Right cardiac atrium (tissue), 5 donors: ENCODE data around the gene UBN1. TPM values are rescaled to one million over a fixed set of nuclear protein-coding genes. Genes with fewer than 3 reads are reported as not detected.
A peak's percentile ranks its signal among the peaks of the same experiment; 100 is the strongest.

Experiments
- ATAC-seq, 2 donors: fragments of 200-7000 bp; cut with Tn5 transposase; one replicate each; pipeline versions ENCODE4 v1.8.0 to v1.9.1; 2020; ENCODE audit warnings: moderate library complexity in 2 of 2, mild to moderate bottlenecking in 1 of 2
- DNase-seq, 3 donors: peaks; one replicate each; pipeline ENCODE4 v3.0.0-alpha.2; 2020
- H3K27ac ChIP-seq: one replicate; pipeline ENCODE4 v1.5.1; 2013; ENCODE audit warnings: mild to moderate bottlenecking, low read length, control low read depth, moderate library complexity
- H3K27me3 ChIP-seq: one replicate; pipeline ENCODE4 v1.6.1; 2013; ENCODE audit not compliant: control insufficient read depth, insufficient read depth
- H3K4me1 ChIP-seq: one replicate; pipeline ENCODE4 v1.6.1; 2013; ENCODE audit warnings: low read length; ENCODE audit not compliant: control insufficient read depth, insufficient read depth
- H3K4me3 ChIP-seq: one replicate; pipeline ENCODE4 v1.5.1; 2013; ENCODE audit warnings: low read length, control low read depth
- H3K9me3 ChIP-seq: one replicate; pipeline ENCODE4 v1.6.1; 2013; ENCODE audit warnings: low read length; ENCODE audit not compliant: control insufficient read depth
- WGBS: extraction: QIAGEN DNeasy Blood & Tissue Kit; methylation state at CpG from one replicate; pipeline ENCODE4 v1.1.7; 2013; 5-methylcytosine and 5-hydroxymethylcytosine counted together
- intact Hi-C, 4 donors: fragments of 100-400 bp; cut with DNase I; formaldehyde crosslinking; loops; one replicate each; pipeline versions ENCODE4 v1.11.0 to v1.14.0; 2022 to 2023
- polyA plus RNA-seq: library from polyadenylated mRNA; stranded (reverse); fragments of 200-250 nt; gene quantifications from one replicate; pipeline ENCODE4 v1.2.3, GENCODE V29; 2013
- total RNA-seq, 4 donors: library from RNA; stranded (reverse); fragmentation: NEBNext Ultra II Directional; extraction: Animal tissue kit (Norgen Biotek cat#: 25700); gene quantifications; one replicate each; pipeline ENCODE4 v1.2.1, GENCODE V29; 2021
- donor health status: healthy with polysubstance abuse.
- donor health status: DM: no; HTN: yes; CAD: no.
- donor health status: DM: no; HTN: no; CAD: no.
- donor health status: DM: no; HTN: yes; CAD: no; lungs with severe emphysema.
- donor health status: DM: yes; HTN: yes; CAD: no.

UBN1 gene
- total and polyA plus RNA-seq, 5 donors: 16.5 to 30.4 (median 25.7) TPM

- 71% methylated on average over 7 of the region's 7 CpGs for WGBS
- no peak overlapping the region for H3K4me3 ChIP-seq
- H3K27ac ChIP-seq: no peak overlapping the region
- intact Hi-C loops: no loop called here
- no peaks in the 10 kb centered on the region for H3K4me1 ChIP-seq
- ATAC-seq (no peak), DNase-seq (no peak)
- H3K27me3 ChIP-seq: no peaks in the 10 kb centered on the region
- H3K9me3 ChIP-seq: no peaks in the 10 kb centered on the region
Observed at GRCh38 chr16:4913130-4913773, 66.0 kb downstream of the UBN1 start.

GRCh38 chr16:4913774-4914525 lies 66.7 kb downstream of the UBN1 start:
- Histone ChIP-seq H3K9me3 (no peaks in the 10 kb centered on the region), H3K4me1 (no peaks in the 10 kb centered on the region), H3K27ac (no peak overlapping the region), H3K27me3 (no peaks in the 10 kb centered on the region), H3K4me3 (no peak overlapping the region)
- ATAC-seq (no peak), DNase-seq (no peak)
- intact Hi-C loops: no loop called here
- 87% methylated on average over 15 of the region's 15 CpGs for WGBS

GRCh38 chr16:4914528-4915225 lies 67.4 kb downstream of the UBN1 start:
- DNase-seq: no peak

GRCh38 chr16:4915226-4915761 lies 68.0 kb downstream of the UBN1 start:
- H3K27ac ChIP-seq: no peak overlapping the region
- no peaks in the 10 kb centered on the region for H3K9me3 ChIP-seq
- no peak for DNase-seq
- no peak for ATAC-seq
- H3K4me3 ChIP-seq: no peak overlapping the region
- intact Hi-C loops: no loop called here
- 79% methylated on average over 11 of the region's 11 CpGs for WGBS
- H3K27me3 ChIP-seq: no peaks in the 10 kb centered on the region
- H3K4me1 ChIP-seq: no peaks in the 10 kb centered on the region

More at GRCh38 chr16:4914528-4915225, 67.4 kb downstream of the UBN1 start:
- no peaks in the 10 kb centered on the region for H3K9me3 ChIP-seq
- 88% methylated on average over 7 of the region's 7 CpGs for WGBS
- no peak overlapping the region for H3K27ac ChIP-seq
- H3K4me3 ChIP-seq: no peak overlapping the region
- intact Hi-C loops: no loop called here
- no peaks in the 10 kb centered on the region for H3K4me1 ChIP-seq
- no peak for ATAC-seq
- no peaks in the 10 kb centered on the region for H3K27me3 ChIP-seq

- Histone ChIP-seq H3K9me3 (no peaks in the 10 kb centered on the region), H3K27me3 (no peaks in the 10 kb centered on the region), H3K4me1 (no peaks in the 10 kb centered on the region), H3K27ac (no peak overlapping the region), H3K4me3 (no peak overlapping the region)
- 29% methylated on average over 4 of the region's 4 CpGs for WGBS
- no peak for ATAC-seq
- intact Hi-C loops: no loop called here
- no peak for DNase-seq
Observed at GRCh38 chr16:4917117-4917516, 69.8 kb downstream of the UBN1 start.

- no peak overlapping the region for H3K27ac ChIP-seq
- no peaks in the 10 kb centered on the region for H3K27me3 ChIP-seq
- DNase-seq (no peak), ATAC-seq (no peak)
- 50% methylated on average over 13 of the region's 13 CpGs for WGBS
- intact Hi-C loops: no loop called here
- no peaks in the 10 kb centered on the region for H3K9me3 ChIP-seq
- no peaks in the 10 kb centered on the region for H3K4me1 ChIP-seq
- no peak overlapping the region for H3K4me3 ChIP-seq
Observed at GRCh38 chr16:4918781-4919251, 71.5 kb downstream of the UBN1 start.

- Histone ChIP-seq H3K27me3 (no peaks in the 10 kb centered on the region), H3K9me3 (no peaks in the 10 kb centered on the region), H3K4me1 (no peaks in the 10 kb centered on the region), H3K4me3 (no peak overlapping the region), H3K27ac (no peak overlapping the region)
- no peak for ATAC-seq
- WGBS: 85% methylated on average over 5 of the region's 5 CpGs
- intact Hi-C loops: no loop called here
- no peak for DNase-seq
Observed at GRCh38 chr16:4920826-4921225, 73.5 kb downstream of the UBN1 start.

- Histone ChIP-seq H3K4me1 (no peaks in the 10 kb centered on the region), H3K4me3 (no peak overlapping the region), H3K9me3 (no peaks in the 10 kb centered on the region), H3K27me3 (no peaks in the 10 kb centered on the region), H3K27ac (no peak overlapping the region)
- ATAC-seq: no peak
- DNase-seq: no peak
- intact Hi-C loops: no loop called here
- WGBS: 77% methylated on average over 18 of the region's 18 CpGs
Observed at GRCh38 chr16:4922721-4923342, 75.6 kb downstream of the UBN1 start.

GRCh38 chr16:4923853-4924252 lies 76.6 kb downstream of the UBN1 start:
- Histone ChIP-seq H3K4me1 (no peaks in the 10 kb centered on the region), H3K4me3 (no peak overlapping the region), H3K27ac (no peak overlapping the region), H3K9me3 (no peaks in the 10 kb centered on the region), H3K27me3 (no peaks in the 10 kb centered on the region)
- intact Hi-C loops: no loop called here
- DNase-seq: no peak
- 77% methylated on average over 6 of the region's 6 CpGs for WGBS
- no peak for ATAC-seq

GRCh38 chr16:4924593-4925292 lies 77.5 kb downstream of the UBN1 start:
- Histone ChIP-seq H3K27ac (no peak overlapping the region), H3K4me1 (no peaks in the 10 kb centered on the region), H3K4me3 (no peak overlapping the region), H3K27me3 (no peaks in the 10 kb centered on the region), H3K9me3 (no peaks in the 10 kb centered on the region)
- 43% methylated on average over 12 of the region's 12 CpGs for WGBS
- no peak for DNase-seq
- intact Hi-C loops: no loop called here
- peak; percentile 28 to 31 for ATAC-seq
